SKM-1 (cell line): ENCODE measurements around the gene GTPBP3.

Experiments
- DNase-seq: peaks from one replicate; lab custom pipeline; 2025; ENCODE audit not compliant: unreplicated experiment; lab: John Stamatoyannopoulos, UW

Gene GTPBP3

DNA sequence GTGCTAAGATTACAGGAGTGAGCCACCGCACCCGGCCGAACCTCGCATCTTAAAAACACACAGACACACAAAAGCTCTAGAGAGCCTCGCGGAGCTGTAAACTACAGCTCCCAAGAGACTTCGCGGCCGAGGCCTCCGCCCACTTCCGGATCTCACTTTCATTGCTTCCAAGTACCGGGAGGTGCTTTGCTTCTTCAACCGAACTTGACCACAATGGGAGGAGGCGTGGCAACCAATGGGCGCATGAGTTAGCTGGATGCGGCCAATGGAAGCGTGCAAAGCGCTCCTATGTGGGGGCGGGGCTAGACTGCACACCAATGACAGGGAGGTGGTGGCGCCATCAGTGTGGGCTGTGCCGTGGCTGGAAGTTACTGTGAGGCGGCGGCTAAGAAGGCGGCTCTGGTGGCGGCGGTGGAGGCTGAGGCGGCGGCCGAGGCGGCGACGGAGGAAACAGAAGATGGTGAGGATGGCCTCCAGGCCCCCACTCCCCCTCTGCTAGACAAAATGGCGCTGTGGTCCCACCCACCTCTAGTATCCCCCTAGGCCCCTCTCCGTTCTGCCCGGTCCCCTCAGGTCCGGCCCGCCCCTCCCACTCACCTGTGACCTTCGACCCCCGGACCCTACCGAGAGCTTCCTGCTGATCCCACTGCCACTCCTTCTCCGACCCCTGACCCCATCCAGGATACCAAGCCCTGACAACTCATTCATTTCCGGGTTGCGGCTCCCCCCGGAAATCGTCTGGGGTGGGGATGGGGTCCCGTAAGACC, 28.0 kb upstream of the GTPBP3 start, which contains the start of gene DDA1:
TSS of gene DDA1 (plus strand) at position 366 of the 767 bp plus-strand sequence. CDS start at position 458, 92 bp downstream.
- peak; percentile 99 for DNase-seq

DNA sequence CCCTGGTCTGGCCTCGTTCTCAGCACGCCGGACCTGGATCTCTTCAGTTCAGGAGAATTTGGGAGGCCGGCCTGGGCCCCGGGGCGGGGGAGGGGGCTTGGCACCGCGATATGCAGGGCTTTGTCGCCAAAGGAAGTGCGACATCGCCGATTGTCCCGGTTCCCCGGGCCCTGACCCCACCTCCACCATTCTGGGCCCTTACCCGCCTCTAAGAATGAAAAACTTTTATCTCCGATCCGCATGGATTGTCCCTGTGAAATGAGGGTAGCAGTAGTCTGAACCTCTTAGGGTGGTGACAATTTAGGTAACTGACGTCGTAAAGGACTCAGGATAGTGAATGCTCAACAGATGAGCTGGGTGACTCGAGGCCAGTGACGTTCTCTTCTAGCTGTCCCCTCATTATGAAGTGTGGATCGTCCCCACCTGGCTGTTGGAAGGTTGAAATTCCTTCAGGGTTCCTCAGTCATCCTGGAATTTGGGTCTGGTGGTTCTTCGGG, 27.3 kb upstream of the GTPBP3 start:
- no peak for DNase-seq

GRCh38 chr19:17311455-17312188, 25.7 kb upstream of the GTPBP3 start:
- DNase-seq: no peak

DNA sequence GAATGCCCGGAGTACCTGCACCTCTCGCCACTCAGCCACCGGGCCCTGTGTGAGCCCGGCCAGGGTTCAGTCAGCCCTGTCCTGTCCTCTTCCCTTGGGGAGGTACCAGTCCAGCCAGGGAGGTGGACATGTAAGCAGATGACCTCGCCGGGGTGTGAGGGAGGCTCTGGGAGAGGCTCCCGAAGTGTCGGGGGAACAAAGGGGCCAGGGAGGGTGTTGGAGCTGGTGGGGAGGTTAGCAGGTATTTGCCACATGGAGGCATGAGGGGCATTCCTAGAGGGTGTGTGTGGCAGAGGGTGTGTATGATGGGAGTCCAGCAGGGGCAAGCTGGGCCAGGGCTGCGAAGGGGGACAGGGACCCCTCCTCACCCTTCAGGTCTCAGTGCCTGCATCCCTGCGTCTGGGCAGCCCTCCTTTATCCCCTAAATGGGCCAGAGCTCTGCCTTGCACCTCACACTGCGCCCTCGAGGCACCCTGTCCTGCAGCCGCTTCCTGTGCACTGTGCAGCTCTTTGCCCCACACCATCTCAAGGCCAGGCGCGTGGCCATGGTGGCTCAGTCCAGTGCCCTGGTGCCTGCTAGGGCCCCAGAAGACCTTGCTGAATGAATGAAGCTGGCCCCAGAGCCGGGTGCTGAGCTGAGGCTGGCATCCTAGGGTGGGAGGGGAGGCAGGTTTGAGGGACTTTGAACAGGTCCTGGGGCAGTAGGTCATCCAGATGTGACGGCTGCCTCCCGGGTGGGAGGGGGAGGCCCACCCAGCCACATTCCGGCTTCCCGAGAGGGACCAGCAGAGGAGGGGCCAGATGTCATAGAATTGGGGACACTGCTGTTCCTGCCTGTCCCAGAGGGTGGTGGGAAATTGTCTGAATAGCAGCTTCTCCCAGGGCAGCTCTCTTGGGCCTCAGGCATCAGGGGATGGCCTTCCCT, 24.9 kb upstream of the GTPBP3 start:
- DNase-seq: no peak

DNA sequence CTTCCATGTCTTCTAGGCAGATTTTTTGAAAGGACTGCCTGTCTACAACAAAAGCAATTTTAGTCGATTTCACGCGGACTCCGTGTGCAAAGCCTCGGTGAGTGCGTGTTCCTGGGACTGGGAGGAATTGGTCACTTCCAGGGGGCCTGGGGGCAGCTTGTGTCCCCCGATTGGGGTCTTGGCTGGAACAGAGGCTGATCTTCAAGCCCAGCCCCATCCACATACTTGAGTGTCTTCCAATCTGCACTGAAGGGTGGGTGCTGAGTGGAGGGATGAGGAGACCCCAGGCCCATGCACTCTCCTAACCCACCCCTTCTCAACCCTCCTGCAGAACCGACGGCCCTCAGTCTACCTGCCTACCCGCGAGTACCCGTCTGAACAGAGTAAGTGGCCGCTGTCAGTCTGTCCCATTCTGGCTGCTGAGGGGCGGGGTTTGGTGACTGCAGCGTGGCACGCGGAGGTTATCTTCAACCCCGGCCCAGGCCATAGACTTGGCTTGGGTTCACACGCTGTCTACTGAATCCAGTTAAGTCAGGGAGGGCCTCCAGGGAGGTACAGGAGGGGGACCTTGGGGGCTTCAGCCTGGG, 23.3 kb upstream of the GTPBP3 start:
- no peak for DNase-seq

DNA sequence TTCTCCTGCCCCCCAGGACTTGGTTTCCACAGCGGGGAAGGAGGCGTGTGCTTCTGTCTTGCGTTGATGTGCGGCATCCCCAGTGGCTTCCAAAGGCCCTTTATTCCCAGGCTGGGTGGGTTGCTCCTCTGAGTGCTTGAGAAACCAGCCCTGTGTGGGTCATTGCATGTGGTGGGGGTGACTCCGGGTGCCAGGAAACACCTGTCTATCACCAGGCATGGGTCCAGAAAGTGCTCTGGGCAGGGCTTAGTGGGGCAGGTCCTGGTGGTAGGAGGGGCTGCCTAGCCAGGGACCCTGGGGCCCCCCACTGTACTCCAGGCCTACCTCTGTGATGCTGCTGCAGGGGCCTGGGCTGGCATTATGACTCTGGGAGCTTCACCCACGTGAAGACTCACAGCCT, 18.4 kb upstream of the GTPBP3 start:
- DNase-seq: no peak

DNA sequence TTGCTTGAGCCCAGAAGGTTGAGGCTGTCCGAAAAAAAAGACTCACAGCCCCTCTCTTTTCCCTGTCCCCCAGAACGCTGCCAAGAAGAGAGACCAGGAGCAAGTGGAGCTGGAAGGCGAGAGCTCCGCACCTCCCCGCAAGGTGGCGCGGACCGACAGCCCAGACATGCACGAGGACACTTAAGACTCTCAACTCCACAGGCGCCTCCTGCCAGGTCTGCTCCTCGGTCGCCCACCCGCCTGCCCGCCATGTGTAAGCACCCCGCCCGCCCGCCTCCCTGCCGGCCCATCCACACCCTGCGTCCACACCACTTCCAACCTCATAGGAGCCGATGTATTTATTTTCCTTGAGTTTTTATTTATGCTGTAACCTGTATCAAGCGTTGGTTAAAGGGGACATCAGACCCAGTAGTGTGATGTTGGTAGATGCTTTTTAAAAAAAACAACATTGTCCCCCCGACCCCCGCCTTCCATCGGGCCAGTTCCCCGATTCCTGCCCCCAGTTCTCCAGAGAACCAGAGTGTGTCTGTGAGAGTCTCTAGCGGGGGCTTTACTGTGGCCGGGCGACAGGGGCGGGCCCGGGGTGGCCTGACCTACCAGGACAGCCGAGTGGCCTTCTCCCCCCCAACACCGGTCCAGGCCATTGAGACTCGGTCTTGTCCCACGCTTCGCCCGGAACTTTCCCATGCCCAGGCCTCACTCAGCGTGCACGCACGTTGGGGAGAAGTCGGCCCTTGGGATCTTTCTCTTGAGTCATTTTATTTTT, 17.7 kb upstream of the GTPBP3 start:
- no peak for DNase-seq

DNA sequence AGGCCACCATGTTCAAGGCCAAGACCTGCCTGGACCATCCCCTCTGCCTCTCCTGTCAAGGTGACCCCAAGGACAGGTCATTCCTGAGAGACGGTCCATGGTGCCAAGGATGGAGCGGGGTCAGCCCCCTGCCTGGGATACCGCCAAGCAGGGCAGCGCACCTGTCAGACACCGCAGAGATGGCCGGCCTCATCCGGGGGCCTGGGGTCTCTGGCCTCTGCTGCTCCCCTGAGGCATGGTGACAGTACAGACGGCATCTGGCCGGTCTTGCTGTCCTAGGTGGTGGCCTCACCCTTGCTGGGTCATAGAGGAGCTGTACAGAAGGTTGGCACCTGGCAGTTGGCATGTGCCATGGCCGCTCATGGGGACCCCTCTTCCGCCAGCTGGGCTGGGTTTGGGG, 16.9 kb upstream of the GTPBP3 start:
- DNase-seq: no peak

DNA sequence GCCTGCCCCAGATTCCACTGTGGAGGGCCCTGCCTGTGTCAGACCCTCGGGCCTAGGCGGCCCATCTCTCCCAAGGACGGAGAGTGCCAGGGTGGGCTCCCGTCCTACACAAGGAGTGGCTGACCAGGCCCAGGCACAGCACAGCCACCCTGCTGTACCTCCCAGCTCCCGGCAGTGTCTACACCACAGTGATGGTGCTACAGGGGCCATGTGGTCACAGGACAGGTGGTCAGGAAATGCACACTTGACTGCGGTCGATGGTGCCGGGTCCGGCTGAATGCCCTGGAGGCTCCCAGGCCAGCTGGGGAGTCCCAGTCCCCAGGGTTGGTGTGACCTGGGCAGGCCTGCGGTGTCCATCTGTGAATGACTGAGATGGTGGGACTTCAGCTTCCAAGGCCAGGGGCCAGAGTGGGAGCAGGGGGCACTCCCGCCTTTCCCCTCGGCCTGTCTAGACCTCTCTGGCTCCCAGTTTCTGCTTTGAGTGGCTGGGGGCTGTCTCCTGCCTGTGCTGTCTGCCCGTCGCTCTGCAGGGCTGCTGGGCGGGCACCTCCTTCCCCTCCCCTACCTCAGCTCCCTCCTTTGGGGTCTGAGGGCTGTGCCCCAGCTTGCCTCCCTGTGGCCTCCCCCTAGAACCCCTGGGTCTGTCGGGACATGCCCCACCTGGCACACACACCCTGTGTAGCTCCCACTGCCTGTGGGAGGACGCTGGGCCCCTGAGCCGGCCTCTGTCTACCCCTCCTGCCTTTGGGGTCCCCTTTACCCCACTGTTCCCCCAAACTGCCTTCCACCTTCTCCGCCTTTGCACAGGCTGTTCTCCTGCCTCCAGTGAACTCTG, 15.5 kb upstream of the GTPBP3 start:
- DNase-seq: no peak

DNA sequence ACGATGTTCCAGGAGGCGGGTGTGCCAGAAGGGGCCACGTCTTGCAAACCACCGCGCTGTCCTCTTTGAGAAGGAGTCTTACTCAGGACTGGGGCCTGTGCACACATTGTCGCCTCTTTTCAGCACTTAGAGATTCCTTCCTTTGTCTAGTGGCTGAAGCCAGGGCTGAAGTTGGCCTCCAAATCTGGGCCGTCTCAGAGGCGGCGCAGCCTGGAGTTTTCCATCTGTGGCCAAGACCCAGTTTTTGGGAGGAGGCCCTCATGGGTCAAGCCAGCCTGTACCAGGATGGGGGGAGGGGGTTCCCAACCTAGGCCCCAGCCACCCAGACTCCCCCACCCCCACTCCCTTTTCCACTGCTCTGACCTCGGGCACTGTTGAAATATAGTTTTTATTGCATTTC, 14.5 kb upstream of the GTPBP3 start:
- no peak for DNase-seq

DNA sequence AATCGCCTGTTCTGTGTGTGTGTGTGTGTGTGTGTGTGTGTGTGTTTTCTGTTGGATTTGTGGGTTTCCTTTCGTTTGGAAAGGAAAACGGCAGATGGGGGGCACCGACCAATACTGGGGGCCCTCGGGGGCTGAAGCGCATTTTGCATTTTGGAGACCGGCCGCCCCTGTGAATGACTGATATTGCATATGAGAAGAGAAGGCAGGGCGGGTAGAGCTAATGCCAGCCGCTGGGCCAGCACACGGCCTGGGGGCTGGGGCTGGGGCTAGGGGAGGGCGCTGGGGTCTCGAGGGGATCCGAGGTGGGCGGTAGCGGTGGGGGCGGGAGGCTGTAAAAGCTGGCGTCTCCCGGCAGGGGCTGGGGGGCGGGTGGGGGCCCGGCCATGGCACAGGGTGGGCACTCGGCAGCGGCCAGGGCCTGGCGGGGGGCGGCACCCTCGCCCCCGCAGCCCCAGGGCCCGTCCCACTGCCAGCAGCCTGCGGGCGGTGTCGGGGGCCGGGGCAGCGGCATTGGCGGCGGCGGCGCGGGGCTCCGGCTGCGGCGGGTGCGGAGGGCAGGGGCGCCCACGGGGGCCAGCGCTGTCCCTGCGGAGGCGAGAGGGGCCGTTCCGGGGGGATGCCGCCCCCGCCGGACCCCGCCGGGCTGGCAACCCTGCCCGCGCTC, 13.9 kb upstream of the GTPBP3 start:
- DNase-seq: no peak

GRCh38 chr19:17323964-17324332, 13.4 kb upstream of the GTPBP3 start:
- DNase-seq: no peak

GRCh38 chr19:17324357-17325114, 12.8 kb upstream of the GTPBP3 start:
- no peak for DNase-seq

- DNase-seq: no peak
These were observed 12.2 kb upstream of the GTPBP3 start for GRCh38 chr19:17325133-17325532.

- DNase-seq: no peak
These were observed 11.3 kb upstream of the GTPBP3 start for GRCh38 chr19:17325881-17326594.

DNA sequence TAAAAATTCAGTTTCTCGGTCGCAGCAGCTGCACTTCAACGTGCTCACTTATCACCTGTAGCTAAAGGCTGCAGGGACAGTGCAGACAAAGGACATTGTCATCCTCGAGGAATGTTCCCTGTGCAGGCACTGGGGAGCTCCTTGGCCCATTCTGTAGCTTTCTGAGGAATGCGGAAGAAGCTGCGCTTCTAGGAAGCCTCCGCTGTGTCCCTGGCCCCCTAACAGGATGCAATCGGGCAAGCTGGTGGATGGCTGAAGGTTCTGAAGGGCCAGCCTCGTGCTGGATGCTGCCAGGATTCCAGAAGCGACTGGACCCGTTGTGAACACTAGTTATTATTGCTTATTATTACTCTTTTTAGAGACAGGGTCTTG, 10.8 kb upstream of the GTPBP3 start:
- DNase-seq: no peak

DNA sequence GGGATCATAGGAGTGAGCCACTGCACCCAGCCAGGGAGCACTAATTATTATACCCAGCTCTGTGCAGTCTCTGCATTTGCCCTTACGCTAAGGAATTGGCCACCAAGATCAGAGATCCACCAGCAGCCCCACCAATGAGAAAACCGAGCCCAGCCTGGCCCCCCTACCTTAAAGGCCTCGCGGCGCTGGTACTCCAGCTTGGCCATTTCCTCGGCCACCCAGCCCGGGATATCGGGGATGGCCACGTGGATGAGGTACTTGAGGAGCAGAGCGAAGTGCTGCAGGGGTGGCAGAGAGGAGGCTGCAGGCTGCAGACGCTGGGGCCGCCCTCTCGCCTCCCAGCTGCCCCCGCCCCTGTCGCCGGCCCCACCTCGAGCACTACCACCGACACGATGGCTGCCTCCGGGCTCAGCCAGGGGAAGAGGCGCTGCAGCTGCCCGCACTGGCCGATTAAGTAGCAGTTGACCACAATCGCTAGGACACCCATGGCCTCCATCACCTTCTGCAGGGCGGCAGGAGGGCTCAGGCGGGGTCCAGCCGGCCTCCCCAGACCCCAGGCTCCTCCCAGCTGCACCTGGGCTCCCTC, 10.2 kb upstream of the GTPBP3 start:
- DNase-seq: no peak
